ENCODE results near the gene TBC1D19. TPM values are rescaled to one million over a fixed set of nuclear protein-coding genes. Genes with fewer than 3 reads are reported as not detected.

The TBC1D19 gene
- total and polyA plus RNA-seq, 8 donors: 1.4 to 57.6 (median 5.1) TPM

DNA sequence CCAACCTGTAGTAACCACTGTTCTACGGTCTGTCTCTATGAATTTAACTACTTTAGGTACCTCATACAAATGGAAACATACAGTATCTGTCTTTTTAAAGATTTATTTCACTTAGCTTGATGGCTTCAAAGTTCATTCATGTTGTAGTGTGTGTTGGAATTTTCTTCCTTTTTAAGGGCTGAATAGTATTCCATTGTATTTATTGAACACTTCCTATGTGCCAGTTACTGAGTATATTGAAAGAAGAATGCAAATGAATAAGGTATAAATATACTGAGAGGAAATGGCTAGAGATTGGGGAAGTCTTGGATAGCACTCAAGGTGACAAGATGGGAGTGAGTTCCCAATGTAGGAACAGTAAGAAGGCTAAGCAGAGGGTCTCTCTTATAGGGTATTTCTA, 17.3 kb downstream of the TBC1D19 start:
- no peak overlapping the region for H3K27ac ChIP-seq
- TF ChIP-seq, protein P1, sequence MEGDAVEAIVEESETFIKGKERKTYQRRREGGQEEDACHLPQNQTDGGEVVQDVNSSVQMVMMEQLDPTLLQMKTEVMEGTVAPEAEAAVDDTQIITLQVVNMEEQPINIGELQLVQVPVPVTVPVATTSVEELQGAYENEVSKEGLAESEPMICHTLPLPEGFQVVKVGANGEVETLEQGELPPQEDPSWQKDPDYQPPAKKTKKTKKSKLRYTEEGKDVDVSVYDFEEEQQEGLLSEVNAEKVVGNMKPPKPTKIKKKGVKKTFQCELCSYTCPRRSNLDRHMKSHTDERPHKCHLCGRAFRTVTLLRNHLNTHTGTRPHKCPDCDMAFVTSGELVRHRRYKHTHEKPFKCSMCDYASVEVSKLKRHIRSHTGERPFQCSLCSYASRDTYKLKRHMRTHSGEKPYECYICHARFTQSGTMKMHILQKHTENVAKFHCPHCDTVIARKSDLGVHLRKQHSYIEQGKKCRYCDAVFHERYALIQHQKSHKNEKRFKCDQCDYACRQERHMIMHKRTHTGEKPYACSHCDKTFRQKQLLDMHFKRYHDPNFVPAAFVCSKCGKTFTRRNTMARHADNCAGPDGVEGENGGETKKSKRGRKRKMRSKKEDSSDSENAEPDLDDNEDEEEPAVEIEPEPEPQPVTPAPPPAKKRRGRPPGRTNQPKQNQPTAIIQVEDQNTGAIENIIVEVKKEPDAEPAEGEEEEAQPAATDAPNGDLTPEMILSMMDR (IDR thresholded peaks at IDR 0.05): no peak
- TF ChIP-seq POLR2AphosphoS5 (IDR thresholded peaks at IDR 0.05) (no peak), POLR2A (IDR thresholded peaks at IDR 0.05) (no peak), EP300 (IDR thresholded peaks at IDR 0.05) (no peak)
- intact Hi-C loops (cut with DNase I; ENCODE audit: low total_unique reads): no loop called here

DNA sequence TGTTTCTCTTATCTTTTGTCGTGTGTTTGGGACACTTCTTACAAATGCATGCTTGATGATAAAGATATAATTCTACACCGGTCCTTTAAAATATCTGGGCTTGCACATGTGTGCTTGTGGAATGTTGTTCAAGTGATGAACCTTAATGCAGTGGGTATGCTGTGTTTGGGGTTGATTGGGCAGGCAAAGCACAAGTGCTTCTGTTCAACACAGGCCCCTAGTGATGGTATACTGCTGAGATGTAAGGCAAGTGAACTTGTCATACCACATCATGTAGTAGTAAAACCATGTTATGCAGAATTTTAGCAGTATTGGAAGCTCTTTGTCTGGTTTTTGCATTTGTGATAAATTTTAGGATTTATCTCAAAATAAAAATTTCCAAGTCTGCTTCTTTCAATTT, 23.9 kb downstream of the TBC1D19 start:
- WGBS, 5 donors: 33 to 48% (median 40%) methylated on average over 2 of the region's 2 CpGs
- H3K27me3 ChIP-seq: no peaks in the 10 kb centered on the region
- intact Hi-C loops (cut with DNase I; ENCODE audit: low total_unique reads): no loop called here

More for the DNA sequence above, 17.3 kb downstream of the TBC1D19 start:
- H3K9me3 ChIP-seq: no peaks in the 10 kb centered on the region
- 95 to 100% (median 100%) methylated on average over 1 of the region's 1 CpG for WGBS, 5 donors
- no peaks in the 10 kb centered on the region for H3K27me3 ChIP-seq
- H3K36me3 ChIP-seq: no peaks in the 10 kb centered on the region
- H3K4me1 ChIP-seq: peaks cover 0 to 8% (median 0%) of the 10 kb centered on the region in 4 donors
- DNase-seq: no peak
- no peak overlapping the region for H3K4me3 ChIP-seq

DNA sequence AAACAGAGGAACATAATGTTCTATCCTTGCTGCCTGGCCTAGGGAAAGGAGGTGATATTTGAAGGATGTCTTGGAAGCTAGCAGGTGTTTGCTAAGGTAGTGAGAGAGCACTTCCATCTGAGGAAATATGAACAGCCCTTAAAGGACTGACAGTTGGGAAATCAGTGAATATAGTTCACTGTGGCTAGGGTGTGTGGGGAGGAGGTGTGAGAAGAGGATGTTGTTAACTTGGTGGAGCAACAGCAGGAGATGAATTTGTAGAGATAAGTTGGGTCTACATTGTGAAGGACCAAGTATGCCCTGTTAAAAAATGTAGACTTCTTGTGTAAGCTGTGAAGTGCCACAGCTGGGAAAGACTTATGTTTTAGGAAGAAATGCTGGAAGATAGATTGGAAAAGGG, 25.5 kb downstream of the TBC1D19 start:
- no peak overlapping the region for H3K4me3 ChIP-seq
- no peak for DNase-seq
- intact Hi-C loops (cut with DNase I; ENCODE audit: low total_unique reads): no loop called here
- no peaks in the 10 kb centered on the region for H3K27me3 ChIP-seq
- H3K4me1 ChIP-seq: peaks cover 0 to 38% (median 7%) of the 10 kb centered on the region in 4 donors
- no peaks in the 10 kb centered on the region for H3K36me3 ChIP-seq
- TF ChIP-seq POLR2AphosphoS5 (IDR thresholded peaks at IDR 0.05) (no peak), POLR2A (IDR thresholded peaks at IDR 0.05) (no peak), EP300 (IDR thresholded peaks at IDR 0.05) (no peak)
- TF ChIP-seq, protein P1 (IDR thresholded peaks at IDR 0.05): no peak
- H3K9me3 ChIP-seq: no peaks in the 10 kb centered on the region
- H3K27ac ChIP-seq: no peak overlapping the region

More for the DNA sequence above, 23.9 kb downstream of the TBC1D19 start:
- Histone ChIP-seq H3K36me3 (no peaks in the 10 kb centered on the region), H3K4me3 (no peak overlapping the region), H3K4me1 (peaks cover 0 to 27% (median 7%) of the 10 kb centered on the region in 4 donors), H3K27ac (no peak overlapping the region), H3K9me3 (no peaks in the 10 kb centered on the region)
- no peak for TF ChIP-seq EP300 (IDR thresholded peaks at IDR 0.05)
- TF ChIP-seq, protein P1 (IDR thresholded peaks at IDR 0.05): no peak
- TF ChIP-seq POLR2A (IDR thresholded peaks at IDR 0.05): no peak
- TF ChIP-seq POLR2AphosphoS5 (IDR thresholded peaks at IDR 0.05): no peak
- DNase-seq: no peak

- TF ChIP-seq, protein P1 (IDR thresholded peaks at IDR 0.05): no peak
- no peak for TF ChIP-seq POLR2AphosphoS5 (IDR thresholded peaks at IDR 0.05)
- no peak for TF ChIP-seq EP300 (IDR thresholded peaks at IDR 0.05)
- no peak for TF ChIP-seq POLR2A (IDR thresholded peaks at IDR 0.05)
- Histone ChIP-seq H3K4me3 (no peak overlapping the region), H3K9me3 (no peaks in the 10 kb centered on the region), H3K27ac (no peak overlapping the region), H3K4me1 (peaks cover 0 to 38% (median 7%) of the 10 kb centered on the region in 4 donors), H3K36me3 (no peaks in the 10 kb centered on the region), H3K27me3 (no peaks in the 10 kb centered on the region)
- DNase-seq: no peak
- WGBS, 5 donors: 91 to 100% (median 98%) methylated on average over 2 of the region's 2 CpGs
- intact Hi-C loops (cut with DNase I; ENCODE audit: low total_unique reads): no loop called here
These were observed 26.0 kb downstream of the TBC1D19 start for GRCh38 chr4:26609868-26610267.

Data from stomach (tissue), 9 donors.